ENCODE measurements around the gene WFDC11.
"Not testable (repeated sequence)": the region's sequence is repeated elsewhere in the genome, so short reads cannot be mapped to it uniquely, and the experiment has no call there.

WFDC11 gene

DNA sequence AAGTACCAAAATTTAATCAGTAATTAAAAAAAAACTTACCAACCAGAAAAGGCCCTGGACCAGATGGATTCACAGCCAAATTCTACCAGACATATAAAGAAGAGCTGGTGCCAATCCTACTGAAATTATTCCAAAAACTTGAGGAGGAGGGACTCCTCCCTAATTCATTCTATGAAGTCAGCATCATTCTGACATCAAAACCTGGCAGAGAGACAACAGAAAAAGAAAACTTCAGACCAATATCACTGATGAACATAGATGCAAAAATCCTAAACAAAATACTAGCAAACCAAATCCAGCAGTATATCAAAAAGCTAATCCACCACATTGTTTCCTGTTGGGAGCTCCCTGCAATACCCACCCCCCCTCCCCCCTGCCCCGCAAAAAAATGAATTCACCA is at the start of gene WFDC11:
WFDC11 (minus strand) TSS at position 101 of the 400 bp plus-strand sequence. CDS start 19,639 bp downstream, outside the sequence.
- DNase-seq, result no peak

DNA sequence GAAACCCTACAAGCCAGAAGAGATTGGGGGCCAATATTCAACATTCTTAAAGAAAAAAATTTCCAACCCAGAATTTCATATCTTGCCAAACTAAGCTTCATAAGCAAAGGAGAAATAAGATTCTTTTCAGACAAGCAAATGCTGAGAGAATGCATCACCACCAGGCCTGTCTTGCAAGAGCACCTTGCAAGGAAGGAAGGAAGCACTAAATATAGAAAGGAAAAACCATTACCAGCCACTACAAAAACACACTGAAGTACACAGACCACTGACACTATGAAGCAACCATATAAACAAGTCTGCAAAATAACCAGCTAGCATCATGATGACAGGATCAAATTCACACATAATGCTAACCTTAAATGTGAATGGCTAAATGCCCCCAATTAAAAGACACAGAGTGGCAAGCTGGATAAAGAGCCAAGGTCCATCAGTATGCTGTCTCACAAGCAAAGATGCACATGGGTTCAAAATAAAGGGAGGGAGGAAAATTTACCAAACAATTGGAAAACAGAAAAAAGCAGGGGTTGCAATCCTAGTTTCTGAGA is 46.2 kb upstream of the WFDC11 start:
- not testable (repeated sequence) for DNase-seq

DNA sequence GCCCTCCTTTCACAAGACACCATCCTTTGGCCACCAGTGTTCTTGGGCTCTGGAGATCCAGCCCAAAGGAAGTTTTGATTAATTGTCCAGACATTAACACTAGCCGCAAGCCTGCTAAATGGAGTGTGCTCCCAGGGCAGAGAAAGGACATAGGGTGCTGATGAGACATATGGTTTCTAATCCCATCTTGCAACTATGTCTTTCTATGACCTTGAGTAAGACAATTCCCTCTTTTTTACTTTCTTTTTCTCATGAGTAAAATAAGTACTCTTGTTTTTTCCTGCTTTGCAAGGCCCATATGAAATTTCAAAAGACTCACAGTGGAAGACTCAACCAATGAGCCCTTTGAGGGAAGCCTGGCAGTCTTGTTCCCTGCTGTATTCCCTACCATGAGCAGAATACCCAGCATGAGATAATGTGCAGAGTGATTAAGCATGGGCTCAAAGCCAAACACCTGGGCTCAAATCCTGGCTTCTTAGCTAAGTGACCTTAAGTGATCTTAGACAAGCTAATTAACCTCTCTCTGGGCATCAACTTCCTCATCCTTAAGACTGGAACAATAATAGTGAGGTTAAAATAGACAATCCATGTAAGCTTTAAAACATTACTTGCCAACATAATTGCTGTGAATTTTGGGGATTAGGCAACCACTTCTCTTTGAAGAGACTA is 35.1 kb upstream of the WFDC11 start, which contains the start of gene WFDC10B:
WFDC10B (minus strand) TSS at position 51 of the 669 bp plus-strand sequence. CDS start 19,027 bp downstream, outside the sequence.
- DNase-seq, result no peak

DNA sequence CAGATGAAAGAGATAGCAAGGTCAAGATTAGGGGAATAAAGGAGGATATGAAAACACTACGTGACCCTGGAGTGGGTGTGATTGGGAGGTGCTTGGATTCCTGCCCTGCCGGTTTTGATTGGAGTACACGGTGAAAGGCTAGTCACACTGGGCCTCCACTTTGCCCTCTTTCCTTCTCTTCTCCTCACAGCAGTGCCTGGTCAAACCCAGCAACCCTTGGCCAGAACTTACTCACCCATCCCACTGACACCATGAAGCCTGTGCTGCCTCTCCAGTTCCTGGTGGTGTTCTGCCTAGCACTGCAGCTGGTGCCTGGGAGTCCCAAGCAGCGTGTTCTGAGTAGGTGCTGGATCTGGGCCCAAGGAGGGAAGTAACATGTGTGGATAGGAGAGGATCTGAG is 31.8 kb upstream of the WFDC11 start, which contains the start of gene WFDC13:
WFDC13 (plus strand) TSS at position 166 of the 400 bp plus-strand sequence; CDS start at position 252, 86 bp downstream.
- DNase-seq, result no peak

DNA sequence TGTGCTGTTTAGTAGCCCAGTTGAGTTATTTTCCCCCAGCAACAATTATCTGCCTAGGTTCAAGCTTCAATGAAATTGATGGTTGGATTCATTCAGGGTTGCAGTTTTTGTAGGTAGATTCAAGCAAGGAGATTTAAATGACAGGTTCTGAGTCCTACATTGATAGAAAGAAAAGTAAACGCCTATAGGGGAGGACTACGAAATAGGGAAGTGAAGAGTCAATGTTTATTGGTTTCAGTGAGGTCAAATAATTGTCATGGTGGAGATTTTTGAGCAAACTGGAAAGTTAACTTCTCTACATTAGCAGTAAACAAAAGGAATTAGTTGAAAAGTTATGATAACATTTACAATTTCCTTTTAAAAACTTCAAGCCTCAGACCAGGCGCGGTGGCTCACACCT is 31.1 kb upstream of the WFDC11 start:
- no peak for DNase-seq

DNA sequence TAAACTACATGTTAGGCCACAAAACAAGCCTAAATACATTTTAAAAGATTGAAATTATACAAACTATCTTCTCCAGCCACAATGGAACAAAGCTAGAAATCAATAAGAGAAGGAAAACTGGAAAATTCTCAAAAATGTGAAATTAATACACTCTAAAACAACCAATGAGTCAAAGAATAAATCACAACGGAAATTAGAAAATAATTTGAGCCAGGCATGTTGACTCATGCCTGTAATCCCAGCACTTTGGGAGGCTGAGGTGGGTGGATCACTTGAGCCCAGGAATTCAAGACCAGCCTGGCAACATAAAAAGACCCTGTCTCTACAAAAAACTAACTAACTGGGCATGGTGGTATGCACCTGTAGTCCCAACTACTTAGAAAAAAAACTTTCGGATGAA is 25.5 kb upstream of the WFDC11 start:
- DNase-seq, result no peak

DNA sequence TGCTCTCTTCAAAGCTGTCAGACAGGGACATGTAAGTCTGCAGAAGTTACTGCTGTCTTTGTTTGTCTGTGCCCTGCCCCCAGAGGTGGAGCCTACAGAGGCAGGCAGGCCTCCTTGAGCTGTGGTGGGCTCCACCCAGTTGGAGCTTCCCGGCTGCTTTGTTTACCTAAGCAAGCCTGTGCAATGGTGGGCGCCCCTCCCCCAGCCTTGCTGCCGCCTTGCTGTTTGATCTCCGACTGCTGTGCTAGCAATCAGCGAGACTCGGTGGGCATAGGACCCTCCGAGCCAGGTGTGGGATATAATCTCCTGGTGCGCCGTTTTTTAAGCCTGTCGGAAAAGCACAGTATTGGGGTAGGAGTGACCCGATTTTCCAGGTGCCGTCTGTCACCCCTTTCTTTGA is 23.3 kb upstream of the WFDC11 start:
- not testable (repeated sequence) for DNase-seq

DNA sequence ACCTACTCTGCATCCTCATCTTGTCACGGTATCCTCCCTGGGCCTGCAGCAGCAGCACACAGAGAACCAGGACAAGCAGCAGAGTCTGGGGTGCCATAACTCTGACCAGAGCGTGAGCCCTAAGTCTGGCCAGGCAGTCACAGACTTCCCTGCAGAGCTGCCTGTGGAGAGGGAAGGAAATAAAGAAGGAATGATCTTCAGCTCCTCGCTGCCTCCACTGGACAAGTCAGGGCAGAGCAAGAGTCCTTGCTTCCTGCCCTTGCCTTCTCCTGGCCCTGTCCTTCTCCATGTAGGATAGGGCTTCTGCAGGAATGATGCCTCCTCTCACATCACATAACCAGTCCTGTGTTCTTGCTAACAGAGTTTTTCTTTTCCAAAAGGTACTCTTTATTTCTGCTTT is 15.9 kb upstream of the WFDC11 start:
- no peak for DNase-seq

DNA sequence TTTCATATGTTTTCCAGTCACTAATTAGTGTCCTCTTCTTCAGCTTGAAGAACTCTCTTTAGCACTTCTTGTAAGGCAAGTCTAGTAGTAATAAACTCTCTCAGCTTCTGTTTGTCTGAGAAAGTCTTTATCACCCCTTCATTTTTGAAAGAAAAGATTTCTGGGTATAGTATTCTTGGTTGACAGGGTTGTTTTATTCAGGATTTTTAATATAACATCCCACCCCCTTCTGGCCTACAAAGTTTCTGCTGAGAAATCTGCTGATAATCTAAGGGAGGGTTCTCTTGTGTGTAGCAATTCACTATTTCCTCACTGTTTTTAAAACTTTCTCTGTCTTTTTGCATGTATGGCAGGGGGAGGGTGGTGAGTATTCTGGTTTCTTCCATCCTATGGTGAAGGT is 9.6 kb upstream of the WFDC11 start:
- DNase-seq, result no peak

DNA sequence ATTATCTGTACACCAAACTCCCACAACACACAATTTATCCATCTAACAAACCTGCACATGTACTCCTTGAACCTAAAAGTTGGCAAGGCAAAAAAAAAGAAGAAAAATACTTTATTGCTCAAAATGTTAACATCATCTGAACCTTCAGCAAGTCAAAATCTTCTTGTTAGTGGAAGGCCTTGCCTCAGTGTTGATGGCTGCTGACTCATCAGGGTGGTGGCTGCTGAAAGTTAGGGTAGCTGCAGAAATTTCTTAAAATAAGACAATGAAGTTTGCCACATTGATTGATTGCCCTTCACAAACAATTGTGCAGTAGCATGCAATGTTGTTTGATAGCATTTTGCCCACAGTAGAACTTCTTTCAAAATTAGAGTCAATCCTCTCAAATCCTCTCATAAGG is 2.7 kb upstream of the WFDC11 start:
- no peak for DNase-seq

DNA sequence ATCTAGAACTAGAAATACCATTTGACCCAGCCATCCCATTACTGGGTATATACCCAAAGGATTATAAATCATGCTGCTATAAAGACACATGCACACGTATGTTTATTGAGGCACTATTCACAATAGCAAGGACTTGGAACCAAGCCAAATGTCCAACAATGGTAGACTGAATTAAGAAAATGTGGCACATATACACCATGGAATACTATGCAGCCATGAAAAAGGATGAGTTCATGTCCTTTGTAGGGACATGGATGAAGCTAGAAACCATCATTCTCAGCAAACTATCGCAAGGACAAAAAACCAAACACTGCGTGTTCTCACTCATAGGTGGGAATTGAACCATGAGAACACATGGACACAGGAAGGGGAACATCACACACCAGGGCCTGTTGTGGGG is 13.0 kb downstream of the WFDC11 start:
- DNase-seq, result not testable (repeated sequence)

DNA sequence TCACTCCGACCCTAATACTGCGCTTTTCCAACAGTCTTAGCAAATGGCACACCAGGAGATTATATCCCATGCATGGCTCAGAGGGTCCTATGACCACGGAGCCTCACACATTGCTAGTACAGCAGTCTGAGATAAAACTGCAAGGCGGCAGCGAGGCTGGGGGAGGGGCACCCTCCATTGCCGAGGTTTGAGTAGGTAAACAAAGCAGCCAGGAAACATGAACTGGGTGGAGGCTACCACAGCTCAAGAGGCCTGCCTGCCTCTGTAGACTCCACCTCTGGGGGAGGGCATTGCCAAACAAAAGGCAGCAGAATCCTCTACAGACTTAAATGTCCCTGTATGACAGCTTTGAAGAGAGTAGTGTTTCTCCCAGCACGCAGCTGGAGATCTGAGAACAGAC is 18.3 kb downstream of the WFDC11 start:
- DNase-seq, result not testable (repeated sequence)

DNA sequence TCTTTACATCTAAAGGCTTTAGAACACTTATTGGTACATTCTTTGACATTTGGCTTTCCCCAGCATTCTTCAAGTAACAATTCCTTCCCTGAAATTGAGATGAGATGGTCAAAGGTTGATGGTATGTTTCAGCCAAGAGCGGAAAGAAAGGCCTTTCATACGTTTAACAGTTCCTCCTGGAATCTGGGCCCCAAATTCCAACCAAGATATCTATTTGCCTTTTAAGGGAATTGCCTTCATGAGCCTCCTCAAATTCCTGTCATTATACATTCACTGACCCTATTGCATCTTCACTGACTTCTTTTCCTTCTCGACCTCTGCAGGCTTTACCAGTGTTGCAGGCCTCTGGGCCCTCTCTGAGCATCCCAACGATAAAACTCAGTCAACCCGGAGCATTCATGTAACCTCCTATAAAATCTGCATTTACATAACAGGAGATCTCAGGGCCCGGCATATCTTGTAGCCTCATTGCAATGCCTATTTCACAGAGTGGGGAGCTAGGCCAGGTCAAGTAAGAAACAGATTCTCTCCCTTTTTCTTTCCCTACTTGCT is 20.7 kb downstream of the WFDC11 start:
- no peak for DNase-seq

DNA sequence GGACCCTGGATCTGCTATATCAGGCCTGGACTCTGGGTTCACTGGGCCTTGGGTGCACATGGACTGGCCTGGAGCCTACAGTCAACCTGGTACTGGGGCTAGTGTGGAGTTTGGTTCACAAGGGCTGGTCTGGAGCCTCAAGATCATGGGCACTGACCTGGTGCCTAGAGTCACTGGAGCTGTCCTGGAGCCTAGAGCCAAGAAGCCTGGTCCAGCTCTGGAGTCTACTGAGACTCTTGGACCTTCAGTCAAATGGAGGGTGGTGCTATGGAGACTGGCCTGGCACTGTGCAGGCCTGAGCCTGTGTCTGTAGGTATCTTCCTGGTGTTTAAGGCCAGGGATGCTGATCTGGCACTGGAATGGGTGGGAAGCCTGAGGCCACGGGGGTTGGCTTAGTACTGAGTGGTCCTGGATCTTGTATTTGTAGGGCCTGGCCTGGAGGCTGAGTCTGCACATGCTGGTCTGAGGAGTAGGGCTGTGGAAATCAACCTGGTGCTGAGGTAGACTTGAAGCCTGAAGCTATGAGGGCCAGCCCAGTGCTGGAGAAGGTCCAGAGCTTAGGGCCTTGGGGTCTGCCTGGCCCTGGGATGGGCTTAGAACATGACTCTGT is 22.5 kb downstream of the WFDC11 start:
- DNase-seq, result no peak

DNA sequence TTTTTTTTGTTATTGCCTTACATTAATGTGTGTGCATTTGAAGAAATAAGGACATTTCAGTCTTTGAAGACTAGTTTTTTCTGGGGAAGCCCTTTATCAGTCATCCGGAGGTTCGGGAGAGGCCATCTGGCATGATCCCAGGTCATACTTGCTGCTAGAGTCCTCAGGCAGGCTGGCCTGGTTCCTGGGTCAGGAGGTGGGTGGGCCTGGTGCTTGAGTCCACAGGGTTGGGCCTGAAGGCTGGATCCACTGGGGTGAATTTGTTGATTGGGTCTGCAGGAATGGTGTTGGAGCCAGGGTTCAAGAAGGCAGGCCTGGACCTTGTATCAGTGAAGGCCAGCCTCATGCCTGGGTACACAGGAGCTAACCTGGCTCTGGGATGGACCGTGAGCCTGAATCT is 23.2 kb downstream of the WFDC11 start:
- no peak for DNase-seq

DNA sequence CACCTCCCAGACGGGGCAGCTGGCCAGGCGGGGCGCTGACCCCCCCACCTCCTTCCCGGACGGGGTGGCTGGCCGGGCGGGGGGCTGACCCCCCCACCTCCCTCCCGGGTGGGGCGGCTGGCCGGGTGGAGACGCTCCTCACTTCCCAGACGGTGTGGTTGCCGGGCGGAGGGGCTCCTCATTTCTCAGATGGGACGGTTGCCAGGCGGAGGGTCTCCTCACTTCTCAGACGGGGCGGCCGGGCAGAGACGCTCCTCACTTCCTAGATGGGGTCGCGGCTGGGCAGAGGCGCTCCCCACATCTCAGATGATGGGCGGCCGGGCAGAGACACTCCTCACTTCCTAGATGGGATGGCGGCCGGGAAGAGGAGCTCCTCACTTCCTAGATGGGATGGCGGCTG is 24.2 kb downstream of the WFDC11 start:
- not testable (repeated sequence) for DNase-seq

DNA sequence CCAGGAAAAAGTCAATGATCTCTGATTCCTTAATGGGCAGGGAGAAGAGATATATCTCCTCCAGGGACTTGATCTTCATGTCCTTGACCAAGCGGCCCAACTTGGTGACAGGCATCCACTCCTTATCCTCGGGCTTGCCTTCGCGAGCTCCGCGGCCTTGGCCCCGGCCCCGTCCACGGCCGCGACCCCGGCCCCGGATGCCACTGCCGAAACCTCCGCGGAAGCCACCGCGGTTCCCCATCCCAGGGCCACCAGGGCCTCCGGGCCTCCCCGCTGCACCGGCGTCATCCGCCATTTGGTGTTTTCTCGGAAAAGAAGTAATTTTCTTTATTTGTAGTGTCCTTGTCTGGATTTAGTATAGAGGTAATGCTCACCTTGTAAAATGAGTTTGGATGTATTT is 29.0 kb downstream of the WFDC11 start:
- DNase-seq, result not testable (repeated sequence)

DNA sequence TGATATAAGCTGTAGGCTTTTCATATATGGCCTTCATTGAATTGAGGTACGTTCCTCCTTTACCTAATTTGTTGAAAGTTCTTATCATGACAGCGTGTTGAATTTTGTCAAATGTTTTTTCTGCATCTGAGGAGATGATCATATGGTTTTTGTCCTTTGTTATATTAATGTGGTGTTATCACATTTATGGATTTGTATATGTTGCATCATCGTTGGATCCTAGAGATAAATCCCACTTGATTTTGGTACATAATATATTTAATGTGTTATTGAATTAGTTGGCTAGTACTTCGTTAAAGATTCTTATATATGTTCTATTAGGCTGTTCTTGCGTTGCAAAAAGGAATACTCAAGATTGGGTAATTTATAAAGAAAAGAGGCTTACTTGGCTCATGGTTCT is 30.4 kb downstream of the WFDC11 start:
- no peak for DNase-seq

DNA sequence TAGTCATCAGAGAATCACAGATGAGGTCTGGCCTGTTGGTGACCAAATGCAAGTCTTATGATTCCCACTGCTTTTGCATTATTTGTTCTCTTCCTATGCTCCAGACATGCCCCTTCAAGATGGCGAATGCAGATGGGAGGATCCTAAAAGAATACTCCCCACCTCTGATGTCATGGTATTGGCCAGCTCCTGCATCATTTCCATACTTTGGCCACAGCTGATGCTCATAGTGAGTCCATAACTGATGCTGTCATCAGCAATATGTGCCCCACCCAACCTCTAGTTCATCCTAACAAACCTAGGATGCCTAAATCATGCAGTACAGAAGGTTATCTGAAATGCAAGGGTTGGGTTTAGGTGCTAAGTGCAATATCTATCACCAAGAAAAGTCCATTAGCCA is 33.5 kb downstream of the WFDC11 start:
- no peak for DNase-seq

DNA sequence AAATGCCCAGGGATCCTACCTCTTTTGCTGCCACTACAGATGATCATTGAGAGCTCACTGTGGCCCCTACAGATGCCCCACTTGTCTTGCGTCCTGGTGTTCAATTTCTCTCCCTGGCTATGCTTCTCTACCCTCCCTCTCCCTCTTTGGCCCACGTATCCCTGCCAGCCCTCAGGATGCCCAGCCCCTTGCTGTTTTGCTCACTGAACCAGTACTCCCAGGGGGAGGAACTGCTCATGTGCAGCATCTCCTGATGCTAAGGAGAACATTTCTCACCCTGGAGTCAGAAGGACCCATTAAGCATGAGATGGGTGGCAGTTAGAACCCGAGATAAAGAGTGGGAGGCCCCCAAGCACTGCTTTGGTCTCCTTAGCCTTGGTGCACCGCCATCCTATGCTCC is 38.9 kb downstream of the WFDC11 start, which contains the start of gene WFDC9:
WFDC9 (minus strand) TSS at position 101 of the 400 bp plus-strand sequence. CDS start 21,103 bp downstream, outside the sequence.
- DNase-seq, result no peak

DNA sequence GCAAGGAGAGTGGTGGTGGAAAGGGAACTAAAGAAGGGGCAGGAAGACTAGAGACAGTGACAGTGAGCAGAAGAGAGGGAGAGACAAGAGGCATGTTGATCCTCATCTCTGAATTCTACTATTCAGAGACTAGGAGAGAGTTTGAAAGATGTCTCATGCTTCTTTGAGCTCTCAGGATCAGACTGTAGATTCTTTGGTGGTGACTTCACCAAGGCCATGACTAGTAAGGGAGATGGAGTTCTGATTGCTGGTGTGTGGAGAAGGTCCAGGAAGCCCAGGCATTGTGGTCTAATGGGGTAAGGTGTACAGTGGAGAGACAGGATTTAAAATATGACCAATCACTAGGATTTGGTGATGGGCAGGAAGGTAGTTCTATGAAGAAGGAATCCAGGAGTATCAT is 39.7 kb downstream of the WFDC11 start:
- DNase-seq, result no peak

DNA sequence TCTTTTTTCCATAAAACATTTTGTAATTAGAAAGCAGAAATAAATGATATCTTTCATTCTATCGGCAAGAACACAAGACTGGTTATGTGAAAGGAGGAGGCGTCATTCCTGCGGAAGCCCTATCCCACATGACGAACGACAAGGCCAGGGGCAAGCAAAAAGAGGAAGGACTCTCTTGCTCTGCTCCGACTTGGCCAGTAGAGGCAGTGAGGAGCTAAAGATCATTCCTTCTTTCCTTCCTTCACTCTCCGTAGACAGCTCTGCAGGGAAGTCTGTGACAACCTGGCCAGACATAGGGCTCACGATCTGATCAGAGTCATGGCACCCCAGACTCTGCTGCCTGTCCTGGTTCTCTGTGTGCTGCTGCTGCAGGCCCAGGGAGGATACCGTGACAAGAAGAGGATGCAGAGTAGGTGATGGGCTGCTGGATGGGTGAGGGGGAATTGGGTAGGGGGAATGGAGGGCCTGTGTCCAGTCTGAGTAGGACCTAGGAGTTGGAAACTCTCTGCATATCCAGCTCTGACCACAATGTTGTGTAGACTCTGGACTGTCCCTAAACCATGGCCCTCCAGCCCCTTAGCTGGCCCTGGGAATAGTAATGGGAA is 40.4 kb downstream of the WFDC11 start, which contains the start of gene WFDC10A:
WFDC10A (plus strand) TSS at position 244 of the 605 bp plus-strand sequence; CDS start at position 319, 75 bp downstream.
- DNase-seq, result peak; percentile 30 to 45

DNA sequence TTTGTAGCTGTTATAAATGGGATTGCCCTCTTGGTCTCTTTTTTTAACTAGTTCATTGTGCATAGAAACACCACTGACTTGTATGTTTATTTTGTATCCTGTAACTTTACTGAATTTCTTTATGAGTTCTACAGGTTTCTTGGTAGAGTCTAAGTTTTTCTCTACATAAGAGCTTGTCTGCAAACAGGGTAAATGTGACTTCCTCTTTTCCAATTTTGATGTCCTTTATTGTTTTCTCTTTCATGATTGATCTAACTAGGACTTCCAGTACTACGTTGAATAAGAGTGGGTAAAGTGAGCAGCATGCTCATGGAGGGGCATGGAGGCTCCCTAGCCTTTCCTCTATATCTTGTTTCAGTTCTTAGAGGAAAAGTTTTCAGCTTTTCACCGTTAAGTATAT is 43.5 kb downstream of the WFDC11 start:
- DNase-seq, result no peak

Data from activated CD4-positive, alpha-beta T cell treated with anti-CD3 and anti-CD28 coated beads, Interleukin-2, amount 50 U/mL, for 48 hours (primary cell).